GM18951 (cell line): ENCODE results near the gene MYO18A.
A peak's percentile ranks its signal among the peaks of the same experiment; 100 is the strongest.
"Not testable (repeated sequence)": the region's sequence is repeated elsewhere in the genome, so short reads cannot be mapped to it uniquely, and the experiment has no call there.

Source experiments
- POLR2A ChIP-seq: IDR thresholded peaks from 4 replicates; pipeline ENCODE4 v1.6.1; 2011; ENCODE audit warnings: mild to moderate bottlenecking; ENCODE audit not compliant: insufficient read length, insufficient read depth; ENCODE audit errors: extremely low read depth
- in situ Hi-C: fragments of 300-500 bp; cut with MboI; formaldehyde crosslinking; loops from one replicate; pipeline ENCODE4 v1.12.0; 2022; ENCODE audit warnings: low sequenced_read_pairs, mixed read lengths, inconsistent platforms; ENCODE audit not compliant: unreplicated experiment

MYO18A gene

DNA sequence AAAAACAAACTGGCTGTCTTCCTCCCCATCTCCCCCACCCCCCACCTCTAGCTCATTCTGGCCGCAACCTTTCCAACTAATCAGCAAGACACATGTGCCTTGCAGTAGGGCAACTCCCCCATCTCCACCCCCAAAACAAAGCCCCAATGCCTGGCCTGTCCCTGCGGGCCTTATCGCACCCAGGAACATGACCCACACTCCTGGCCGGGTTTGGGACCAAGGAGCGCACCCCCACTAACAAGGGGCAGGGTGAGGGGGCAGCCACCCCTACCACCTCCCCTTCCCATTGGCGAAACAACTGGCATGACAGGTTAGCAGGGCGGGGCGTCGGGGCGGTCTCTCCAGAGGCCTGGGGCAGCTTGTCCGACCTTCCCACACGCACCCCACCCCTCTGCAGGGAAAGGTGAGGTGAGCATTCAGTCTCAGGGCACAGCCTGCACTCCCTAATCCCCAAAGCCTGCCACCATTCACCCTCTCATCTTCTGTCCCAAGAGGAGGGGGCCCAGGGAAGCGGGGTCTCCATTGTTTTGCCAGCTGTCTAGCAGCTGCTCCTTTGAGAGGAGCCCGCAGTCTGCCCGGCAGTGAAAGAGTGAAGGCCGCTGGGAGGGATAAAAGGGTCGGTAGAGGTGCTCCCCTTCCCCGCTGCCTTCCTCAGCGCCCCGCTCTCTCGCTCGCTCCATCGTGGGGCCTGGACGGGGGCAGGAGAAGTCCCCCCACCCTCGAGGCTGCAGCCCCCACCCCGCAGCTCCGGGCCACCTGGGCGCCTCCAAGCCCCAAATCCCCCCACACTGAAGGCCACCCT lies 765 bp downstream of the MYO18A start:
- in situ Hi-C loops, result no loop called here
- TF ChIP-seq POLR2A, result no peak

DNA sequence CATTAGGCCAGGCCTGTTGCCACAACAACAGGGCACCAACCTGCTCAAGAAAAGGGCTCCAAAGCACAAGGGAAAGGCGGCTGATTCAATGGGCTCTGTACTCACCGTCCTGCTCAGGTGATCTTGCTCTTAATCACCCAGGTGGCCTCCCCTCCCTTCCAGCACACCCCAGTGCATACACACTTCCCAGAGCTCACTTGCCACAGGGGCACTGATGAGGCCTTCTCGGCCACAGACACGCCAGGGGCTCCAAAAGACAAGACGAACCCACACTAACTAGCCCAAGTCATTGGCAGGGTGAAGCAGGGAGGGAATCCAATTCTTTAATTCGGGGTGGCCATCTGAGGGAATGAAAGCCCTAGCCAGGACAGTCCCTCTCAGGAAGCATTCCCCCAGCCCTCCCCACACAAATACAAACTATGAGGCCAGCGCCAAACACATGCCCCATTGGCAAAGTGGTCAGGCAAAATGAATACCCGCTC lies 1.4 kb downstream of the MYO18A start:
- in situ Hi-C loops, result no loop called here
- no peak for TF ChIP-seq POLR2A

DNA sequence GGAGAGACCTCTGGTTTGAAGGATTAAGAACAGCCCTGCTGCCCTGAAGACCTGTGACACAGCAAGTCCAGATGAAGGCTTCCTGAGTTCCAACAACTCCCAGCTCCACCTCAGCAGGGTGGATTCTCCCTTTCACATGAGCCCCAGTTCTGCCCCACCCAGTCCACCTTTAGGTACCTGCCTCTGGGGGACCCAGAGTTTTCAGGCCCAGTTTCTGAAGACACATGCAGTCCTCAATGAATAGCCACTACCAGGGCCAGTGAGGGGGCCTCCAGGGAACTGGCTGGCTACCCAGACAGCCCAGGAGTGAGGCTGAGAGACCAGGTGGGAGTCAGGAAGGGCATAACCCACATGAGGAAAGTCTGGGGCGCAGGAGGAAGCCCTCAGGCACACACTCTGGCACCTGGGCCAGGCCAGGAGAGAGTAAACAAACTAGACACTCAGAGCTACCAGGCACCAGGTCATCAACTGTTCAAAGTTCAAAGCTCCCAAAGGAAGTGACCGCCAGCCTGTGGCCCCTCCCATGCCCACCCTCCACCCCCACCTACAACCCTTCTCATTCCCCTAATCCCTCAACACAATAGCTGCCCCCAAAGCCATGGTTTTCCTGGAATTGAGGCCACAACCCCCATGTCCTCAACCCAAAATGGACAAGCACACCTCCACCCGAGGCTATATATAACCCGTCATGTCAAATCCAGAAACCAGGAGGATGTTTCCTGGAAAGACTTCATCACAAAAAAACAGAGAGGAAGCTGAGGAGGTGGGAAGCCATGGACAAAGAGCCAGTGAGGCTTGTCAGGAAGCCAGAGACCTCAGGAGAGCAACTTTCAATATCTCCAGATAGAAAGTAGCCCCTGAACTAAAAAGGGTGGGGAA lies 2.1 kb downstream of the MYO18A start:
- in situ Hi-C loops, result no loop called here
- TF ChIP-seq POLR2A, result no peak

DNA sequence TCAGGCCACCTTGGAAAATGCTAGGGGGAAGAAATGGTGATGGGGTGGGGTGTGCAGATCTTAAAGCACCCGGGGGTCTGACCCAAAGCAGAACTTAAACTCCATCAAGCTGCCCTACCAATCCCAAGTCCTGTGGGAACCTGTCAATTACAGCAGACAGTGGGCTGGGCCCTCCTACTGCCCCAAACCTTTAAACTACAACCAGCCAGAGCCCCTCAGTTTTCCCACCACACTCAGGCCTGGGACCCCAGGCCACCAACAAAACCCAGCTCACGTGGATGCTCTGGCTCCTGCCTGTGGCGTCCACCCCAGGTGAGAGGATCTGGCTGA lies 2.7 kb downstream of the MYO18A start:
- TF ChIP-seq POLR2A, result no peak
- in situ Hi-C loops, result no loop called here

DNA sequence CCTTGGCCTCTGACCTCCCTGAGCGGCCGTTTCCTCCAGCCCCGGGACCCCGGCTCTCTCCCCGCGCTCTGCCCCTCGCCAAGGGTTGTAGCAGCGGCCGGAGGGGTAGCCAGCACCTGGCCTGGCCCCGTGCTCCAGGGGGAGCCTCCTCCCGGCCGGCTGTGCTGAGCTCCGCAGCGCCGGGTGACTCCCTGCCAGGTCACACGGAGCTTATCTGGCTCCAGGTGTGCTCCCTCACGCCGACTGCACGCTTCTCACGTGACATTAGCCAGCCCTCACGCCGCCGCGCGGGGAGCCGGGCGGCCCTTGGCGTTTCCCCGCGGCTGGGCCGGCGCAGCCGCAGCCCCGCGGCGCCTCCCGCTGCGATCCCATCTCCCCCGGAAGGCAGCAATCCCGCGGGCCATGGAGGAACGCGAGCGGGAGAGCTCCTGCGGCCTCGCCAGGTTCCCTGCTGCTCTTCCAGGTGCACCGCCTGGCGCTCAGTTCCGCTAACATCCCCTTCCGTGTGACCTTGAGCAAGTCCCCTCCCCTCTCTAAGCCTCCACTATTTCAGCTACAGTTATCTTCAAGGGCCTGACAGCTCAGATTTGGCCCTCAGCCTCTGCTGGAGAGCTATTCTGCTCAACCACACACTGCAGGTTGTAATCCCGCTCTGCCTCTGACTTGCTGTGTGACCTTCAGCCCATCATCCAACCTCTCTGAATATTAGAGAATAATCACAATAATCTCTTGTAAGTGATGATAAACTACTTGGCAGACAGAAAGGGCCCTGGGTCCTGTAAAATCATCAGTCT lies 3.4 kb downstream of the MYO18A start:
- peak; percentile 79 for TF ChIP-seq POLR2A
- in situ Hi-C loops, result no loop called here

DNA sequence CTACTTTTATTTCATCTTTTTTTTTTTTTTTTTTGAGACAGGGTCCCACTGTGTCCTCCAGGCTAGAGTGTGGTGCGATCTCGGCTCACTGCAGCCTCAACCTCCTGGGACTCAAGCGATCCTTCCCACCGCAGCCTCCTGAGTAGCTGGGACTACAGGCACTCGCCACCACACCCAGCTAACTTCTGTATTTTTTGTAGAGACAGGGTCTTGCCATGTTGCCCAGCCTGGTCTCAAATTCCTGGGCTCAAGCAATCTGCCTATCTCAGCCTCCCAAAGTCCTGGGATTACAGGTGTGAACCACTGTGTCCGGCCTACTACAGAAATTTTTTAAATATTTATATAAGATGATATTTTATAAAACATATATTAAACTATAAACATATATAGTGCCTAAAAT lies 4.8 kb downstream of the MYO18A start:
- in situ Hi-C loops, result no loop called here
- no peak for TF ChIP-seq POLR2A

DNA sequence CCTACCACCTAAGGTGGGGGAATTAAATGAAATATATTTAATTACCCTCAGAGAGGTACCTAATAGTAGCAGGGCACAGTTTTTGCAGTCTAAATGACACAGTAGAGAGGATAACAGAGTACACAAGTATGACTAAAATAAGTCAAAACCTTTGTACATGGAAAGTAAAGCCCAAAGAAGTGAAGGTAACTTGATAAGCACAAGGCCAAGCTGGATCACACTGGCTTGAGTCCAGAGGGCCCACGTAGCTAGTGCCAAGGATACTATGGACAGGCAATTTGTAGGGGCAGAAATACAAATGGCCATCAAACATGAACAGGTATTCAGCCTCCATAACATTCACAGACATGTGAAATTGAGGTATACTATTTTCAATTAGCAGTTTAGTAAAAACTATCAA lies 7.6 kb downstream of the MYO18A start:
- no peak for TF ChIP-seq POLR2A
- in situ Hi-C loops, result no loop called here

DNA sequence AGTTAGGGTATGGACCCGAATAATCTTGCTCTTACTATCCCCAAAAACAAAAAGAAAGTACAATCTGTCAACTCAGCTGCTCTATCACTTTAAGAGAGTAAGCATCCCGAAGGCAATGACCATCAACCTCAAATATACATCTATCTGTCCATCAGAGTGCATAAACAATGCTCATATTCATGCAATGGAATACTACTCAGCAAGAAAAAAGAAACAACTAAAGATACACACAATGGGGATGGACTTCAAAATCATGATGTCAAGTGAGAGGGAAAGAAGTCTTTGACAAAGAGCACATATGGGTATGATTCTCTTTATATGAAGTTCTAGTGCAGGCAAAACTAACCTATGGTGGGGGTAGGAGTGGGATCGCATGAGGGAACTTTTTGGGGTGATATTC lies 9.5 kb downstream of the MYO18A start:
- no peak for TF ChIP-seq POLR2A
- in situ Hi-C loops, result no loop called here

DNA sequence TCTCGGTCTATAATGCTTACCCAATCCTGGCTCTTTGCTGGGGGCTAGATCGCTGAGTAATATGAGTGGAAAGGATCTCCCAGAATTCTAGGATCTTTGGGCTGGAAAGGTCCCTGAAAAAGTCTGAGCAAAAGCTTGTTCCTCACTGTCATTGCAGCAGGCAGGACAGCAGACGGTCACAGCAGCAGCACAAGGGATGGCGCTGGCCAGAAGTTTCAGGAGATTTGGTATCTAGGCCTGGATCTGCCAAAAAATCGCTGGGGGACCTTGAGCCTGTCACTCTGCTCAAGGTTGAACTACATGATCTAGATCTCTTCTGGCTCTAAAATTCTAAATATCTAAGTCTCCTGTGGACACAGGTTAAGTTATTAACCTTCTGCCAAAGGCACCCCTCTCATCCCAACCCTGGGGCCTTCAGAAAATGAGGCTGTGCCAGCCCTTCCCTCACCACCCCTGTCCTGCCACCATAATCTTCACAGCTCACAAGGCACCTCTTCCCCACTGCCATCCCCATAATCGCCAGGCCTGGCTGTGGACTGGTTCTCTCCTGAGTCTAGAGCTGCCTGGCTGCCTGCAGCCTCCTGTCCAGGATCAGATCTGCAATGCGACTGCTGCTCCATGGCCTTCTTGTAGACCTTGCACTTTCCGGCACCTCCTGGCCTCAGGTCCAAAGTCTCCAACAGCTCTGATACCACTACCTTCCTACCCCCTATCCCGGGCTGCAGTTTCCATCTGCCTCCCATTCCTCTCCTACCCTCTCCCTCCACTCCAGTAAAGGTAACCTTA lies 10.2 kb downstream of the MYO18A start:
- TF ChIP-seq POLR2A, result no peak
- in situ Hi-C loops, result no loop called here

DNA sequence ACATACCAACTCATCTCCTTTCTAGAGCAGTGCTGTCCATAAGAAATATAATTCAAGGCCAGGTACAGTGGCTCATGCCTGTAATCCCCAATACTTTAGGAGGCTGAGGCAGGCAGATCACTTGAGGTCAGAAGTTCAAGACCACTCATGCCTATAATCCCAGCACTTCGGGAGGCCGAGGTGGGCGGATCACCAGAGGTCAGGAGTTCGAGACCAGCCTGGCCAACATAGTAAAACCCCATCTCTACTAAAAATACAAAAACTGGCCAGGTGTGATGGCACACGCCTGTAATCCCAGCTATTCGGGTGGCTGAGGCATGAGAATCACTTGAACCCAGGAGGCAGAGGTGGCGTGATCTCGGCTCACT lies 11.5 kb downstream of the MYO18A start:
- in situ Hi-C loops, result not testable (repeated sequence)

DNA sequence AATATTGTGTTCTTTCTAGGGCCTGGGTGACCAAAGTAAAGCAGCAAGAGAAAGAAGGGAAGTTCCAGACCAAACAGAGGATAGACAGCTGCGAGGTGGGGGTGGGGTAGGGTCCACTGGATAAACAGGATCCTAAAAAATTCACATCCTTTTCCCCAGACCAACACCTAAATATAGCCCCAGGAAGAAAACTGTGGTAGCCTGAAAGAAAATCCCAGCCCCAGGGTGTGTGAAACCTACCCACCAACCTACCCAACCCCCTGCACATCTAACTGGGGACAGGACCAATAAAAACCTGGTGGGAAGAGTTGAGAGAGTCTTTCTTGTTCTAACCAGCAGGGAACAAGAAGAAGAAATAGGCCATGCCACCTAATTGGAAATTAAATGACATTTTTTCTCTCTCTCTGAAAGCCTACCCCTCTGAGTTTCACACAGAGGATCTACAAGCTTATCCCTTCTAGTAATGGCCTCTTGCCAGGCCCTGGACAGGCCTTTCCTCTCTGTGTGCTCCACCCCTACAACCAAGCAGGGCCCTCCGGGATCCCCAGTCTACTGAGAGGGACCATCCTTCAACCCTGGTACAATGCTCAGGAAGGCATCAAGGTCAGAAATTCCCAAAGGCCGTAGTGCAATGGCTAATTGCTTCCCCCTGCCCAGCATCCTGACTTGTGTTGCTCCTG lies 12.0 kb downstream of the MYO18A start:
- no peak for TF ChIP-seq POLR2A
- in situ Hi-C loops, result no loop called here

DNA sequence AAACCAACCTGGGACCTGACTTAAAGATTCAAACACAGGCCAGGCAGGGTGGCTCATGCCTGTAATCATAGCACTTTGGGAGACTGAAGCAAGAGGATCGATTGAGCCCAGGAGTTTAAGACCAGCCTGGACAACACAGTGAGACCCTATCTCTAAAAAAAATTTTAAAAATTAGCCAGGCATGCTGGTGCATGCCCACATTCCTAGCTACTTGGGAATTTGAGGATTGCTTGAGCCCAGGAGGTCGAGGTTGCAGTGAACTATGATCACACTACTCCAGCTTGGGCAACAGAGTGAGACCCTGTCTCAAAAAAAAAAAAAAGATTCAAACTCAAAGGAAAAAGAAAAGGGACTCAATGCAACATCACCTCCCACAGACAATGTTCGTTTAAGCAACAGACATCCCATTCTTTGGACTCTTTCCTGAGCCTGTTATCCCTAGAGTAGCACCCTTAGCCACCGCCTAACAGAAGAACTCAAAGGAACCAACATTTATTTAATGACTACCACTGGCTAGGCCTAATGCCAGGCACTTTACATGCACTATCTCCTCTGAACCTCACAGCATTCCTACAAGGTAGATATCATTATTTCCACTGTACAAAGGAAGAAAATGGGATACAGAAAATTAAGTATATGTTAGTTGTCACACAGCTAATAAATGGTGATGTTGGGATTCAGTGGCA lies 12.7 kb downstream of the MYO18A start:
- no peak for TF ChIP-seq POLR2A
- in situ Hi-C loops, result no loop called here
